OCI-LY1 (cell line): ENCODE results near the gene TPR.

Source experiments
- H2AFZ ChIP-seq: fragments of 200-600 bp; sonication (generic), shearing (Covaris generic); 2 replicates; pipeline ENCODE4 v1.6.0; 2014; ENCODE audit warnings: antibody characterized with exemption, mild to moderate bottlenecking, low read length
- H3F3A ChIP-seq: fragments of 200-600 bp; sonication (generic), shearing (Covaris generic); 2 replicates; pipeline ENCODE4 v1.6.0; 2014; ENCODE audit warnings: mild to moderate bottlenecking, antibody characterized with exemption, low read length, moderate library complexity; ENCODE audit not compliant: insufficient read depth
- H3K27ac ChIP-seq: fragments of 200-600 bp; sonication (generic); 2 replicates; pipeline ENCODE4 v1.5.1; 2014; ENCODE audit warnings: low read length, mixed run types, mild to moderate bottlenecking, low read depth; ENCODE audit not compliant: poor library complexity, severe bottlenecking
- H3K27me3 ChIP-seq: fragments of 200-600 bp; sonication (generic); 2 replicates; pipeline ENCODE4 v1.6.0; 2014; ENCODE audit warnings: antibody characterized with exemption, mild to moderate bottlenecking, low read length, moderate library complexity; ENCODE audit not compliant: insufficient read depth
- H3K36me3 ChIP-seq: fragments of 200-600 bp; sonication (generic); 2 replicates; pipeline ENCODE4 v1.6.1; 2014; ENCODE audit warnings: mild to moderate bottlenecking, antibody characterized with exemption, low read length, moderate library complexity, mixed read lengths; ENCODE audit not compliant: insufficient read depth
- H3K4me1 ChIP-seq: fragments of 200-600 bp; sonication (generic); 2 replicates; pipeline ENCODE4 v1.5.1; 2014; ENCODE audit warnings: mild to moderate bottlenecking, low read length, moderate library complexity; ENCODE audit not compliant: insufficient read depth, severe bottlenecking
- H3K4me2 ChIP-seq: fragments of 200-600 bp; sonication (generic), shearing (Covaris generic); 2 replicates; pipeline ENCODE4 v1.6.1; 2014; ENCODE audit warnings: low read length
- H3K4me3 ChIP-seq: fragments of 200-600 bp; sonication (generic); 2 replicates; pipeline ENCODE4 v1.5.1; 2014; ENCODE audit warnings: low read length, low read depth, mild to moderate bottlenecking, mixed read lengths; ENCODE audit not compliant: poor library complexity, severe bottlenecking
- H3K79me2 ChIP-seq: fragments of 200-600 bp; shearing (Covaris generic); 2 replicates; pipeline ENCODE4 v1.6.1; 2016; ENCODE audit warnings: mixed run types, low read length, mixed read lengths; ENCODE audit not compliant: insufficient read depth
- H3K9ac ChIP-seq: fragments of 200-600 bp; sonication (generic), shearing (Covaris generic); 2 replicates; pipeline ENCODE4 v1.6.1; 2014; ENCODE audit warnings: mild to moderate bottlenecking, low read length, mixed read lengths
- H3K9me2 ChIP-seq: fragments of 200-600 bp; sonication (generic), shearing (Covaris generic); 2 replicates; pipeline ENCODE4 v1.6.1; 2014; ENCODE audit warnings: low read depth, mild to moderate bottlenecking, low read length, mixed read lengths
- H3K9me3 ChIP-seq: fragments of 200-600 bp; shearing (Covaris generic); 2 replicates; pipeline ENCODE4 v1.6.1; 2014; ENCODE audit warnings: low read length, mixed read lengths
- H4K20me1 ChIP-seq: fragments of 200-600 bp; sonication (generic), shearing (Covaris generic); 2 replicates; pipeline ENCODE4 v1.6.0; 2016; ENCODE audit warnings: mild to moderate bottlenecking, low read length; ENCODE audit not compliant: insufficient read depth
- EZH2 ChIP-seq: fragments of 200-600 bp; sonication (generic), shearing (Covaris generic); IDR thresholded peaks from 2 replicates; pipeline ENCODE4 v1.8.0; 2017; ENCODE audit warnings: borderline replicate concordance, mixed run types, mild to moderate bottlenecking, antibody characterized with exemption, low read length, moderate library complexity, mixed read lengths
- TF ChIP-seq, protein P1 (sequence below): fragments of 200-600 bp; sonication (generic), shearing (Covaris generic); IDR thresholded peaks from 2 replicates; pipeline ENCODE4 v1.5.1; 2017; ENCODE audit warnings: mild to moderate bottlenecking, antibody characterized with exemption, low read length, moderate library complexity, mixed read lengths

TPR gene

GRCh38 chr1:186272486-186272885, 102.6 kb downstream of the TPR start:
- H4K20me1 ChIP-seq: no peaks in the 10 kb centered on the region
- H3K27ac ChIP-seq: no peak overlapping the region
- H2AFZ ChIP-seq: no peak overlapping the region
- H3K9me2 ChIP-seq: no peaks in the 10 kb centered on the region
- no peaks in the 10 kb centered on the region for H3K36me3 ChIP-seq
- no peaks in the 10 kb centered on the region for H3K27me3 ChIP-seq
- no peaks in the 10 kb centered on the region for H3K79me2 ChIP-seq
- no peaks in the 10 kb centered on the region for H3F3A ChIP-seq
- H3K4me3 ChIP-seq: no peak overlapping the region
- H3K4me2 ChIP-seq: no peak overlapping the region
- no peak overlapping the region for H3K9ac ChIP-seq
- H3K9me3 ChIP-seq: no peaks in the 10 kb centered on the region
- H3K4me1 ChIP-seq: no peaks in the 10 kb centered on the region
- TF ChIP-seq, protein P1, sequence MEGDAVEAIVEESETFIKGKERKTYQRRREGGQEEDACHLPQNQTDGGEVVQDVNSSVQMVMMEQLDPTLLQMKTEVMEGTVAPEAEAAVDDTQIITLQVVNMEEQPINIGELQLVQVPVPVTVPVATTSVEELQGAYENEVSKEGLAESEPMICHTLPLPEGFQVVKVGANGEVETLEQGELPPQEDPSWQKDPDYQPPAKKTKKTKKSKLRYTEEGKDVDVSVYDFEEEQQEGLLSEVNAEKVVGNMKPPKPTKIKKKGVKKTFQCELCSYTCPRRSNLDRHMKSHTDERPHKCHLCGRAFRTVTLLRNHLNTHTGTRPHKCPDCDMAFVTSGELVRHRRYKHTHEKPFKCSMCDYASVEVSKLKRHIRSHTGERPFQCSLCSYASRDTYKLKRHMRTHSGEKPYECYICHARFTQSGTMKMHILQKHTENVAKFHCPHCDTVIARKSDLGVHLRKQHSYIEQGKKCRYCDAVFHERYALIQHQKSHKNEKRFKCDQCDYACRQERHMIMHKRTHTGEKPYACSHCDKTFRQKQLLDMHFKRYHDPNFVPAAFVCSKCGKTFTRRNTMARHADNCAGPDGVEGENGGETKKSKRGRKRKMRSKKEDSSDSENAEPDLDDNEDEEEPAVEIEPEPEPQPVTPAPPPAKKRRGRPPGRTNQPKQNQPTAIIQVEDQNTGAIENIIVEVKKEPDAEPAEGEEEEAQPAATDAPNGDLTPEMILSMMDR: no peak
- TF ChIP-seq EZH2: no peak

GRCh38 chr1:186271032-186271431, 104.0 kb downstream of the TPR start:
- no peak for TF ChIP-seq EZH2
- TF ChIP-seq, protein P1: no peak
- H3K27me3 ChIP-seq: no peaks in the 10 kb centered on the region
- H3K9me3 ChIP-seq: no peaks in the 10 kb centered on the region
- no peak overlapping the region for H3K4me2 ChIP-seq
- no peaks in the 10 kb centered on the region for H3K4me1 ChIP-seq
- no peaks in the 10 kb centered on the region for H3F3A ChIP-seq
- H3K4me3 ChIP-seq: no peak overlapping the region
- H3K9ac ChIP-seq: no peak overlapping the region
- H3K79me2 ChIP-seq: no peaks in the 10 kb centered on the region
- H3K27ac ChIP-seq: no peak overlapping the region
- no peaks in the 10 kb centered on the region for H3K36me3 ChIP-seq
- no peak overlapping the region for H2AFZ ChIP-seq
- H4K20me1 ChIP-seq: no peaks in the 10 kb centered on the region
- H3K9me2 ChIP-seq: no peaks in the 10 kb centered on the region
